Heart left ventricle (tissue), 13 donors: ENCODE measurements around the gene RUNX1.

Experiments
- POLR2A ChIP-seq, 2 donors: fragments of 450-650 bp; IDR thresholded peaks; one replicate each; pipeline ENCODE4 v1.6.1; 2017; ENCODE audit warnings: antibody characterized with exemption in 2 of 2, mild to moderate bottlenecking in 2 of 2, moderate library complexity in 2 of 2
- TF ChIP-seq, protein P1 (sequence below), 12 donors: fragments of 200-600 bp; sonication (generic) in 4 of 12; IDR thresholded peaks; one replicate each; pipeline versions ENCODE4 v1.5.0 to v1.8.0; 2018 to 2022; ENCODE audit warnings: antibody characterized with exemption in 12 of 12, mild to moderate bottlenecking in 5 of 12
- donor health status: ischemic (EF 13 %, LVEDD 7.1; RV severe dilation, severe dysfunction).
- donor health status: DM: no; HTN: yes; CAD: no.
- donor health status: DM: no; HTN: no; CAD: no.
- donor health status: ischemic (EF 25% LVEDD 6.9; RV normal size, moderate dysfunction).
- donor health status: ischemic (EF 25% LVEDD 5.7; RV mildly dilated, moderate dysfunction).
- donor health status: ischemic (EF 35%, LVEDD 5.7; RV mildly dilated, moderate dysfunction).
- donor health status: nonischemic (EF 11% LVEDD 7.7; RV severe dilation, severe dysfunction).
- donor health status: DM: yes; HTN: yes; CAD: no.
- donor health status: PGD.
- donor health status: ischemic (EF 29% LVEDD 5.4; RV normal size, mild dysfunction).
- donor health status: nonischemic (EF 23%, LVEDD 6.1; RV moderate dilation, normal function).

DNA sequence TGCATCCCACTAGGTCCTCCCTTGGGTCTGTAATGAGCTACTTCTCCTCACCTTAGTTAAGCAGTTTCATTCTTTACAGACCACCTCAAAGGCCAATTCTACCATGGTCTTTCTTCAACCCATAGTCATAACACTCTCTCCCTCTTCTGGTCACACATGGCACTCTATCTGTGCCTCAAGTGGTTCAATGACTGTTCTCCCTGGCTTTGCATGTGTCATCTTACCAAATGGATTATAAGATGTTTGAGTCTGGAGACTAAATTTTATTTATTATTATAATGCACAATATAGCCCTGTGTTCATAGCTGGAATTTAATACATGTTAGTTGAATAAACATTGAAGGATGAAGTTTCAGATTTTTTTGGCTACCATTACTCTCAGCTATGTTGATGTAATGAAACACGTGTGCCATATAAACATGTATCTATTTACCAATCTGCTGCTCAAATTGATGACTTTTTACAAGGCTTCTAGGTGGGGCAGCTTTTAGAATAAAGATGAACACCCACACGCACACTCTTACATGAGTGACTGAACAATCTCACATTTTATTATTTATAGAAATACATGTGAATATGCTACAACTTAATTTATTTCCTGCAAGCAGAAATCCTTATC lies 102.1 kb downstream of the RUNX1 start:
- TF ChIP-seq, protein P1, sequence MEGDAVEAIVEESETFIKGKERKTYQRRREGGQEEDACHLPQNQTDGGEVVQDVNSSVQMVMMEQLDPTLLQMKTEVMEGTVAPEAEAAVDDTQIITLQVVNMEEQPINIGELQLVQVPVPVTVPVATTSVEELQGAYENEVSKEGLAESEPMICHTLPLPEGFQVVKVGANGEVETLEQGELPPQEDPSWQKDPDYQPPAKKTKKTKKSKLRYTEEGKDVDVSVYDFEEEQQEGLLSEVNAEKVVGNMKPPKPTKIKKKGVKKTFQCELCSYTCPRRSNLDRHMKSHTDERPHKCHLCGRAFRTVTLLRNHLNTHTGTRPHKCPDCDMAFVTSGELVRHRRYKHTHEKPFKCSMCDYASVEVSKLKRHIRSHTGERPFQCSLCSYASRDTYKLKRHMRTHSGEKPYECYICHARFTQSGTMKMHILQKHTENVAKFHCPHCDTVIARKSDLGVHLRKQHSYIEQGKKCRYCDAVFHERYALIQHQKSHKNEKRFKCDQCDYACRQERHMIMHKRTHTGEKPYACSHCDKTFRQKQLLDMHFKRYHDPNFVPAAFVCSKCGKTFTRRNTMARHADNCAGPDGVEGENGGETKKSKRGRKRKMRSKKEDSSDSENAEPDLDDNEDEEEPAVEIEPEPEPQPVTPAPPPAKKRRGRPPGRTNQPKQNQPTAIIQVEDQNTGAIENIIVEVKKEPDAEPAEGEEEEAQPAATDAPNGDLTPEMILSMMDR (IDR thresholded peaks at IDR 0.05): no peak
- no peak for TF ChIP-seq POLR2A (IDR thresholded peaks at IDR 0.05)
